Stimulated activated naive CD8-positive, alpha-beta T cell treated with anti-CD3 and anti-CD28 coated beads, Interleukin-15, Interleukin-2, amounts not matched to agents 100 U/mL and 50 U/mL, for 24 hours (primary cell): ENCODE results near the gene PDGFB.

Experiments
- ATAC-seq: fragments of 150-1000 bp; cut with Tn5 transposase; one replicate; pipeline ENCODE4 v1.10.0; 2021
- DNase-seq: peaks from one replicate; pipeline ENCODE4 v3.0.0; 2021

The PDGFB gene

GRCh38 chr22:39254122-39254521 lies 9.3 kb upstream of the PDGFB start:
- no peak for DNase-seq
- no peak for ATAC-seq

- ATAC-seq, result peak; percentile 83
These were observed 8.8 kb upstream of the PDGFB start for GRCh38 chr22:39253435-39254070.

GRCh38 chr22:39252461-39253434 lies 8.0 kb upstream of the PDGFB start:
- ATAC-seq, result no peak
- no peak for DNase-seq

More at GRCh38 chr22:39253435-39254070, 8.8 kb upstream of the PDGFB start:
- DNase-seq, result peak; percentile 52

GRCh38 chr22:39251762-39252460 lies 7.1 kb upstream of the PDGFB start:
- ATAC-seq (no peak), DNase-seq (no peak)

GRCh38 chr22:39250838-39251237 lies 6.1 kb upstream of the PDGFB start:
- ATAC-seq, result no peak
- DNase-seq, result no peak

GRCh38 chr22:39250131-39250530 lies 5.3 kb upstream of the PDGFB start:
- DNase-seq (no peak), ATAC-seq (no peak)

GRCh38 chr22:39249086-39249704 lies 4.4 kb upstream of the PDGFB start:
- DNase-seq, result no peak
- no peak for ATAC-seq

- no peak for DNase-seq
- no peak for ATAC-seq
These were observed 3.5 kb upstream of the PDGFB start for GRCh38 chr22:39248254-39248653.

GRCh38 chr22:39247361-39247760 lies 2.6 kb upstream of the PDGFB start:
- no peak for DNase-seq
- no peak for ATAC-seq

- no peak for ATAC-seq
- DNase-seq, result no peak
These were observed 2.0 kb upstream of the PDGFB start for GRCh38 chr22:39246690-39247332.

GRCh38 chr22:39246217-39246616 lies 1.4 kb upstream of the PDGFB start:
- no peak for ATAC-seq
- no peak for DNase-seq

GRCh38 chr22:39245130-39246039 lies 603 bp upstream of the PDGFB start:
- ATAC-seq (no peak), DNase-seq (no peak)

- no peak for DNase-seq
- no peak for ATAC-seq
These were observed 666 bp downstream of the PDGFB start for GRCh38 chr22:39244136-39244495.

- ATAC-seq, result no peak
- DNase-seq, result no peak
These were observed 1.2 kb downstream of the PDGFB start for GRCh38 chr22:39243439-39244135.

GRCh38 chr22:39242595-39243438 lies 2.0 kb downstream of the PDGFB start:
- DNase-seq, result no peak
- ATAC-seq, result no peak

- ATAC-seq (no peak), DNase-seq (no peak)
These were observed 2.8 kb downstream of the PDGFB start for GRCh38 chr22:39241794-39242594.

GRCh38 chr22:39240831-39241793 lies 3.7 kb downstream of the PDGFB start:
- ATAC-seq (no peak), DNase-seq (peak; percentile 45)
